HG03575 (cell line): ENCODE measurements around the gene PCYOX1L.

Experiments used
- ATAC-seq: cut with Tn5 transposase; IDR thresholded peaks from one replicate; pipeline ENCODE4 v1.9.1; 2021; ENCODE audit not compliant: unreplicated experiment, insufficient number of reproducible peaks, low FRiP score; ENCODE audit errors: extremely low read depth

The PCYOX1L gene, protein sequence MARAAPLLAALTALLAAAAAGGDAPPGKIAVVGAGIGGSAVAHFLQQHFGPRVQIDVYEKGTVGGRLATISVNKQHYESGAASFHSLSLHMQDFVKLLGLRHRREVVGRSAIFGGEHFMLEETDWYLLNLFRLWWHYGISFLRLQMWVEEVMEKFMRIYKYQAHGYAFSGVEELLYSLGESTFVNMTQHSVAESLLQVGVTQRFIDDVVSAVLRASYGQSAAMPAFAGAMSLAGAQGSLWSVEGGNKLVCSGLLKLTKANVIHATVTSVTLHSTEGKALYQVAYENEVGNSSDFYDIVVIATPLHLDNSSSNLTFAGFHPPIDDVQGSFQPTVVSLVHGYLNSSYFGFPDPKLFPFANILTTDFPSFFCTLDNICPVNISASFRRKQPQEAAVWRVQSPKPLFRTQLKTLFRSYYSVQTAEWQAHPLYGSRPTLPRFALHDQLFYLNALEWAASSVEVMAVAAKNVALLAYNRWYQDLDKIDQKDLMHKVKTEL

GRCh38 chr5:149357370-149358293, at the start of gene PCYOX1L:
Gene PCYOX1L (plus strand): TSS chr5:149358046. CDS start chr5:149358069, 23 bp downstream.
- peak; percentile 98 for ATAC-seq

DNA sequence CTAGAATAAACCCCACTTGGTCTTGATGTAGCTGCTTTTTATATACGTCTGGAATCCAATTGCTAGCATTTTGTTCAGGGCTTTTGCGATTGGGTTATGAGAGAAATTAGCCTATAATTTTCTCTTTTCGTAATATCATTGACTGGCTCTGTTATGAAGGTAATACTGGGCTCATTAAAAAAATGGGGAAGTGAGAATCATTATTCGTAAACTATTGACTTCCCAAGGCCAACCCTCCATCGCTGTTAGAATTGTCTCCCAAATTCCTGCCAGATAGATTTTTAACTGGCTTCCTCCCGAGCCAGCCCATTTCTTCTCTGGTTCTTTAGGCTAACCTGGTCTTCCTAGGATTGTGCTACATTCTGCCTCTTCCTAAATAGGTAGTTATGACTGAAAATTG, 48.5 kb upstream of the PCYOX1L start:
- ATAC-seq, result no peak

DNA sequence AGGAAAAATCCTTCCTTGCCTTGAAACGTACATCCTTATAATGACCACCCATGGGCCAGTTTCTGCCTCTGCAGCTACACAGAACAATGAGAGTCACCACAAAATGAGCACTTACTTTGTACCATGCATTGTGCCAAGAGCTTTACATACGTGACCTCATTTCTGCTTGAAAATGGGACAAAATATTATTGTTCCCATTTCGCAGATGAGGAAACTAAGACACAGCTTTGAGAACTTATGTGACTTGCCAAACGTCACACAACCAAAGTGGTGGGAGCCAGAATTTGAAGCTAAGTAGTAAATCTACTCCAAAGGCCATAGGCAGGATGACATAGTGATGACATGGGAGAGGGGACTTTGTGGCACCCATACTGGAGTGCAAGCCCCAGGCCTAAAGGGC, 47.4 kb upstream of the PCYOX1L start:
- ATAC-seq, result no peak

GRCh38 chr5:149310947-149311658, 46.7 kb upstream of the PCYOX1L start:
- ATAC-seq, result no peak

- ATAC-seq, result no peak
Measured at GRCh38 chr5:149313151-149313841, 44.5 kb upstream of the PCYOX1L start.

GRCh38 chr5:149314571-149315111, 43.2 kb upstream of the PCYOX1L start:
- ATAC-seq, result no peak

DNA sequence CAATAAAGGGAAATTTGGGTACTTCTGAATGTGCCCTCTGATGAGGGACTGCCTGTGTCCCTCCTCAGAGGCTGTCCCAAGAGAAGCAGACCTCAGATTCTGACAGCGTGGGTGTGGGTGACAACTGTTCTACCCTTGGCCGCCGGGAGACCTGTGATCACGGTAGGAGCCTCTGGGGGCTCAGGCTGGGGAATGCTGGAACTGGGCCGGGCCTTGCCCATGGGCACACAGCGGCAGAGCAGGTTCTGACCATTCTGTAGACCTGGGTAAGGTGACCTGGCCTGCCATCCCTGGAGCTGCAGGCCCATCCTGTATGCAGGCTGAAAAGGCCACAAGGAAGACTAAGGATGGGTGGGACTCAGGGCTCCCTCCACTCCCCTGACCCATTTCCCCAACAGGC, 42.1 kb upstream of the PCYOX1L start:
- ATAC-seq, result no peak

DNA sequence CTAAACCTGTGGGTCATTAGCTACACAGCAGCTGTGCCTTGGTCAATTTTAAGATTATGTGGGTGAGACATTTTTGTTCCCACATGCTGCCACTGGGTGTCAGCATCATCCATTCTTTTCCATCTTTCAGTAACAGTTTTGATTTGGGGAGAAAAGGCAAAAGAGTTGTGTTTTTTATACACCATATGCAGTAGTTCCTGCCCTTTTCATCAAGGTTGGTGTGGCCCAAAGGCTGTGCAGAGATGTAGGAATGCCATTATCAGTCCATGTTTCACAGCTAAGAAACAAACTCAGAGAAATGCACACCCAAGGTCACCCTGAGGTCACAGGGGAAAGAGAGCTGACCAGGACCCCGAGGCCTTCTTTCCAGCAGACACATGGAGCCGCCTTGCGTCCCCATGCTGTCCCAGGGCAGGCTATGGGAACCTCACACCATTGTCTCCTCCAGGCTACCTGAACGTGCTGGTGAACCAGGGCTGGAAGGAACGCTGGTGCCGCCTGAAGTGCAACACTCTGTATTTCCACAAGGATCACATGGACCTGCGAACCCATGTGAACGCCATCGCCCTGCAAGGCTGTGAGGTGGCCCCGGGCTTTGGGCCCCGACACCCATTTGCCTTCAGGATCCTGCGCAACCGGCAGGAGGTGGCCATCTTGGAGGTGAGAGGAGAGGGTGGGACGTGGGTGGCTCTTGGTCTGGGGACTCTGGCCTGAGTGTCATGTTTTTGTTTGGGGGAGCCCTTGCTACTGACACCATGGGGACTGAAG, 40.4 kb upstream of the PCYOX1L start:
- peak; percentile 52 for ATAC-seq

DNA sequence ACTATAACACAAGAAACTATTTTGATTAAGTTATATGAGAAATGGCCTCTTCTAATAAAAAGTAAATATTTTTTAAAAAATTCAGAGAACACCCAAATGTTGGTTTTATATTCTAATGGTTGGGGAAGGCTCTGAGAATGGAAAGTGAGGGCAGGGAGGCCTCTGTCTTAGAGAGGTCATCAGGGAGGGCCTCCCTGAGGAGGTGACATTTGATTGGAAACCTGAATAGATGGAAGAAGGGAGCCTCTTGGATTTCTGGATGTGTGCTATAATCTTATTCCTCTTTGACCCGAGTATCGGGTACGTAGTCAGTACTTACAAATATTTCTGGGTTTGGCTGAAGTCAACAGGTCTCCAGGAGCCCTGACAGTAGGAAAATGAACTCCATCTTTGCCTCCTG, 38.7 kb upstream of the PCYOX1L start:
- ATAC-seq, result no peak

DNA sequence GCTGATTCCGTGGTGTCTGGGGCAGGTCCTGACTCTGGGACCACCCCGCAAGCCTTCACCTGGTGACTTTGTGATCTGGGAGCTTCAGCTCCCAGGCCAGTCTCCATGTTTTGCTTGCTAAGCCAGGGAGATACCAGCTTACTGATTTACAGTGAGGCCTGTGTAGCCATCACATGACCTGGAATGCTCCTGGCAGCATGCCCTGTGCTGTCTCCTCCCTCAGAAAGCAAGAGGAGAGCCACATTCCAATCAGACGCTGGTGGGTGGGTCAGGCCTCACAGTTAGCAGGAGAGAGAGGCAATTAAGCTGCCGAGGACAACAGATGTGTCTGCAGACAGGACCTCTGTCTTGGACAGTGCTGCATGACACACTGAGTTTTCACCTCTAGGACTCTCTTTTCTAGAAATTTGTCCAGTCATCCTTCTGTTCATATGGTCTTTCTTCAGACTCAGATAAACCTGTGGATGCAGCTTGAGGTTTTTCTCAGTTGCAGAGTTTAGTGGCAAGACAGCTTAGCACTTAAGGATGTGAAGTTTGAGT, 37.0 kb upstream of the PCYOX1L start:
- no peak for ATAC-seq

- ATAC-seq, result no peak
Measured at GRCh38 chr5:149322518-149322917, 35.3 kb upstream of the PCYOX1L start.

- no peak for ATAC-seq
Measured at GRCh38 chr5:149323210-149323609, 34.6 kb upstream of the PCYOX1L start.

GRCh38 chr5:149323621-149324205, 34.1 kb upstream of the PCYOX1L start:
- ATAC-seq, result no peak

GRCh38 chr5:149324641-149325040, 33.2 kb upstream of the PCYOX1L start:
- ATAC-seq, result no peak

DNA sequence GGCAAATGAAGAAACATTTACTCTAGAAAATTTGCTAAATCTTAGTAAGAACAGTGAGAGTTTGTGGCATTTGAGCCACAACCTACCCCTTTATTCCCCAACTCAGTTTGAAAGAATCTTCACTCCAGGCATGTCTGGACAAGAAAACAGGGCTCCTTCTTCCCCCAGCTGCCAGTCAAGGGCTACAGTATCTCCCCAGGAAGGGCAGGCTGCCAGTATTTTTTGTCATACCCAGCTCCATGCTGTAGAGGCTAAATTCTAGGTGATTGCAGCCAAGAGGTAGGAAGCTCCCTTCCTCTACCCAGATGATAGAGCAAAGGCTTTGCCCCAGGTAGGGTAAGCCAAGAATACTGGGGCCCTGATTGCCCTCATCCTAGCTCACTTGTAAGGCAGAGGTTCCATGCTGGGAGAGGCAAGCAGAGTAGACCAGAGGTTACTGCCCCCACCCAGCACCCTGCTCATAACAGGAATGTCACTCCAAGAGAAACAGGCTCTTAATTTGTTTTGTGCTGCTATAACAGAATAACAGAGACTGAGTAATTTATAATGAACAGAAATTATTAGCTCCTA, 32.6 kb upstream of the PCYOX1L start:
- ATAC-seq, result no peak

- ATAC-seq, result no peak
Measured at GRCh38 chr5:149325894-149326293, 32.0 kb upstream of the PCYOX1L start.

DNA sequence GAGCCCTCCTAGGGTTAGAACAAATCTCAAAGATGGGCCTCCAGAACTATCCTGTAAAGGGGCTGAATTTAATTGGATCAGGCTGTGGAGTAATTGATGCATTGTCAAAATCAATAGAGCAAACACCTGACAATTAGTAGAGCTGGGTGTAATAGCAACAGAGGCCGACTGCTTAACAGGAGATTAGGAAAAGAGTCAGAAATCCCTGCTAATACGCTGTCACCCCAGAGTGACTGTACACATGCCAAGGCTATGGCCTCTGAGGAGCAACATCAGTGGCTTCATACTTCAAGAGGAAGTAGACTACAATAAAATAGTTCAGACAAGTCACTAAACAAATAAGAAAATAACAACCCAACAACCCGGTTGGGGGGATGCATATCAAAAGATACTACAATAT, 31.2 kb upstream of the PCYOX1L start:
- no peak for ATAC-seq
